Activated CD4-positive, alpha-beta memory T cell treated with anti-CD3 and anti-CD28 coated beads, Interleukin-2, amount 10 ng/mL, durations not matched to agents 7 days and 5 days (primary cell): Measurements from ENCODE around the gene FAM118B. TPM values are rescaled to one million over a fixed set of nuclear protein-coding genes. Genes with fewer than 3 reads are reported as not detected.
A peak's percentile ranks its signal among the peaks of the same experiment; 100 is the strongest.

Experiments
- CTCF ChIA-PET: fragments of 350-600 bp; sonication (Branson Sonifier 250); formaldehyde crosslinking; loops from one replicate; lab custom pipeline; 2021; ENCODE audit warnings: antibody characterized with exemption, inconsistent platforms; lab: Charles Lee
- POLR2A ChIA-PET: fragments of 350-600 bp; sonication (Branson Sonifier 250); formaldehyde crosslinking; loops from one replicate; lab custom pipeline; 2021; ENCODE audit warnings: antibody characterized with exemption; lab: Charles Lee
- DNase-seq: peaks from one replicate; pipeline ENCODE4 v3.0.0-alpha.2; 2020
- H3K27ac Mint-ChIP-seq: one replicate; pipeline ENCODE4 v1.8.0; 2021; ENCODE audit warnings: mild to moderate bottlenecking, mixed read lengths
- H3K27me3 Mint-ChIP-seq: one replicate; pipeline ENCODE4 v1.8.0; 2021; ENCODE audit warnings: mixed read lengths
- H3K36me3 Mint-ChIP-seq: one replicate; pipeline ENCODE4 v1.8.0; 2021; ENCODE audit warnings: low read depth, mixed read lengths
- H3K4me1 Mint-ChIP-seq: one replicate; pipeline ENCODE4 v1.8.0; 2021; ENCODE audit warnings: mixed read lengths
- H3K4me3 Mint-ChIP-seq: one replicate; pipeline ENCODE4 v1.8.0; 2021; ENCODE audit warnings: mild to moderate bottlenecking, mixed read lengths
- H3K9me3 Mint-ChIP-seq: one replicate; pipeline ENCODE4 v1.8.0; 2021; ENCODE audit warnings: mixed read lengths
- total RNA-seq, 2 experiments: library from RNA; stranded (reverse); gene quantifications; one replicate each; pipeline ENCODE4 v1.2.3, GENCODE V29; 2021

Gene FAM118B
- total RNA-seq, 2 experiments from 2014 or later, result 9.0 to 9.9 TPM

GRCh38 chr11:126268361-126268707 lies 56.8 kb downstream of the FAM118B start:
- H3K9me3 Mint-ChIP-seq, result no peaks in the 10 kb centered on the region
- ChIA-PET CTCF (interaction anchor here (1.2 to 3.0 kb wide), 3 partner anchors 13 to 212 kb away, joined by 3 to 12 read pairs (median 4); partner anchors contain the start of gene FAM118B), POLR2A (interaction anchor here (0.8 to 3.2 kb wide), 12 partner anchors 10 to 676 kb away, joined by 3 to 78 read pairs (median 10); partner anchors contain the start of genes DCPS, FAM118B, HYLS1 and RPUSD4)
- H3K4me3 Mint-ChIP-seq, result peak overlapping the region; percentile 98
- H3K36me3 Mint-ChIP-seq, result peaks cover 70% of the 10 kb centered on the region
- H3K27ac Mint-ChIP-seq, result peak overlapping the region; percentile 94
- peak; percentile 21 for DNase-seq
- peaks cover 52% of the 10 kb centered on the region for H3K4me1 Mint-ChIP-seq
- no peaks in the 10 kb centered on the region for H3K27me3 Mint-ChIP-seq

DNA sequence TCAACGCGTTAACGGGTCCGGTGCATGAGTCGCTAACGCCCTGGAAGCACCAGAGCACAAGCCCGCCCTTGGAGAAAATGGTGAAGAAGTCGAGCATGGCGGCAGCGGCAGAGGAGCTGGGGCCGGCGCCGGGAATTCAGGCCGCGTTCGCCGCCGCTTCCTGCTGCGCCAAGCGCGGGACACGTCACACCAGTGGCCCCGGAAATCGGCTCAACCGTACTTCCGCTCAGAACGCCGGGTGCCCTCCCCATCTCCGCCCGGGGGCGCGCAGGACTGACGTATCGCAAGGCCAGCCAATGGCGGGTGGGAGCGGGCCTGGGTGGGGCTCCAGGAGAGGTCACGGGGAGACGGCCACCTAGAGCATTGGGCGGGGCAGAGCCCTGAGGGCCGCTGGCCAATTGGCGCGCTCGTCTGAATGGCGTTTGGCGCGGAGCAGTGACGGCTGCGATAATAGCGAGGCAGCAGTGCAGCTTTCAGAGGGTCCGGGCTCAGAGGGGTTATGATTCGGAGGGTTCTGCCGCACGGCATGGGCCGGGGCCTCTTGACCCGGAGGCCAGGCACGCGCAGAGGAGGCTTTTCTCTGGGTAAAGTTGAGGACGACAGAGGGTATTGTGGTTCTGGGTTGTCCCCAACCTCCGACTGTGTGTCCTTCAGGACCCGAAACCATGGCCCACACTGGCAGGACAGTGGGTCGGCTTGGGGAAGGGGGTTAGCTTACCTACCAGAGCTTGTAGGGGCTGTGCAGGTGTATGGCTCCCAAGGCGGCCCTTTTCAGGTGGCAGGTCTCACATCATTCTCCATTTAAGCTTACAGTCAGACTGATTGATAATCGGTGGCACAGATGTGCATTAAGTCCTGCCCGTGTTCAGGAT lies 57.4 kb downstream of the FAM118B start, which contains the start of the genes FOXRED1 and SRPRA:
FOXRED1 (plus strand) TSS at position 447 of the 872 bp plus-strand sequence; CDS start at position 500, 53 bp downstream.
SRPRA (minus strand) TSS at position 188 of the 872 bp plus-strand sequence; CDS start at position 97, 91 bp downstream.
- H3K36me3 Mint-ChIP-seq, result peaks cover 68% of the 10 kb centered on the region
- peak; percentile 100 for DNase-seq
- no peaks in the 10 kb centered on the region for H3K27me3 Mint-ChIP-seq
- peak within 1 kb of the TSS; percentile 98 for H3K4me3 Mint-ChIP-seq
- POLR2A ChIA-PET, result interaction anchor here (0.8 to 3.2 kb wide), 14 partner anchors 10 to 676 kb away, joined by 3 to 78 read pairs (median 7); partner anchors contain the start of genes DCPS, FAM118B, HYLS1 and RPUSD4
- CTCF ChIA-PET, result interaction anchor here (1.2 to 3.0 kb wide), 3 partner anchors 12 to 212 kb away, joined by 3 to 12 read pairs (median 4); partner anchors contain the start of gene FAM118B
- peak within 1 kb of the TSS; percentile 94 for H3K27ac Mint-ChIP-seq
- H3K9me3 Mint-ChIP-seq, result no peaks in the 10 kb centered on the region
- H3K4me1 Mint-ChIP-seq, result peaks cover 52% of the 10 kb centered on the region

DNA sequence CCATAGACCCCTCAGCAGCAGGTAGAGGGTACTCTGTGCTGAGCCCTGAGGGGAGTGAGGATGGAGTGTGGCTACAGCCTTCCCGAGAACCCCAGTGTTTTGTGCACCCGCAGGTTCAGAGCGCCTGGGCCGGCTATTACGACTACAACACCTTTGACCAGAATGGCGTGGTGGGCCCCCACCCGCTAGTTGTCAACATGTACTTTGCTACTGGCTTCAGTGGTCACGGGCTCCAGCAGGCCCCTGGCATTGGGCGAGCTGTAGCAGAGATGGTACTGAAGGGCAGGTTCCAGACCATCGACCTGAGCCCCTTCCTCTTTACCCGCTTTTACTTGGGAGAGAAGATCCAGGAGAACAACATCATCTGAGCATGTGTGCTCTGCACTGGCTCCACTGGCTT lies 65.7 kb downstream of the FAM118B start:
- no peak overlapping the region for H3K4me3 Mint-ChIP-seq
- ChIA-PET CTCF (no interaction called here), POLR2A (no interaction called here)
- no peak for DNase-seq
- no peak overlapping the region for H3K27ac Mint-ChIP-seq
- peaks cover 32% of the 10 kb centered on the region for H3K4me1 Mint-ChIP-seq
- no peaks in the 10 kb centered on the region for H3K9me3 Mint-ChIP-seq
- H3K27me3 Mint-ChIP-seq, result no peaks in the 10 kb centered on the region
- H3K36me3 Mint-ChIP-seq, result peaks cover 44% of the 10 kb centered on the region

DNA sequence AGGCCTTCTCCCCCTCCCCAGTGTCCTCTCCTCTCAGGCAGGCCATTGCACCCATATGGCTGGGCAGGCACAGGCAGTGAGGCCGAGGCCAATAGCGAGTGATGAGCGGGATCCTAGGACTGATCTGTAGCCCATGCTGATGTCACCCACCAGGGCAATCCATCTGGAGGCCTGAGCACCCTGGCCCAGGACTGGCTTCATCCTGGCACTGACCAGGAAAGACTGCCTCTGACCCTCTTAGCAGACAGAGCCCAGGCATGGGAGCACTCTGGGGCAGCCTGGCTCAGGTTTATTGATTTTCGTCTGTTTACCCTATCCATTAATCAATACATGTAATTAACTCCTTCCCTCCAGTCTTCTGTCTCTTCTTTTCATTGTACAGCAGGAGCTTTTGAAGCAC lies 66.2 kb downstream of the FAM118B start:
- H3K4me3 Mint-ChIP-seq, result no peak overlapping the region
- ChIA-PET POLR2A (interaction anchor here (1.4 kb wide), 1 partner anchor 9 kb away, joined by 5 read pairs; the partner anchor contains the start of genes FOXRED1 and SRPRA), CTCF (no interaction called here)
- H3K4me1 Mint-ChIP-seq, result peaks cover 32% of the 10 kb centered on the region
- no peak overlapping the region for H3K27ac Mint-ChIP-seq
- H3K36me3 Mint-ChIP-seq, result peaks cover 41% of the 10 kb centered on the region
- no peaks in the 10 kb centered on the region for H3K9me3 Mint-ChIP-seq
- H3K27me3 Mint-ChIP-seq, result no peaks in the 10 kb centered on the region
- no peak for DNase-seq

GRCh38 chr11:126279191-126279590 lies 67.6 kb downstream of the FAM118B start:
- H3K27ac Mint-ChIP-seq, result peak overlapping the region; percentile 9
- peaks cover 40% of the 10 kb centered on the region for H3K4me1 Mint-ChIP-seq
- peaks cover 36% of the 10 kb centered on the region for H3K36me3 Mint-ChIP-seq
- no peaks in the 10 kb centered on the region for H3K9me3 Mint-ChIP-seq
- DNase-seq, result no peak
- CTCF ChIA-PET, result no interaction called here
- no peak overlapping the region for H3K4me3 Mint-ChIP-seq
- POLR2A ChIA-PET, result interaction anchor here (1.4 kb wide), 1 partner anchor 11 kb away, joined by 5 read pairs; the partner anchor contains the start of genes FOXRED1 and SRPRA
- H3K27me3 Mint-ChIP-seq, result no peaks in the 10 kb centered on the region

DNA sequence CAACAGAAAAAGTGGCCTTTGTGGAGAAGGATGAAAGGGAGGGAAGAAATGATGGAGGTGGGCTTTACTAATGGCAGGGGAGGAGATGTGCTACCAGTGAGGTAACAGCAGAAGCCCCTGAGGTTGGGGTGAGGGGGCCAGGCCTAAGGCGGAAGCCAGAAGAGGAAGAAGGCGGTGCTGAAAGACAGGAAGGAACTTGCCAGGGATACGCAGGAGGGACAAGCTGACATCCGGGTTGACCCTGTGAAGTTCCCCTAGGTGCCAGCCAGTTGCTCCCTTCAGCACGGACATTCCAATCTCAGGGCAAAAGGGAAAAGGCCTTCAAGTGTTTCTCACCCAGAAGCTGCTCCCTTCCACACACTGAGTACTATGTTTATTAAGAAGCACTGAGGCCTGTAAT lies 69.0 kb downstream of the FAM118B start:
- peaks cover 51% of the 10 kb centered on the region for H3K4me1 Mint-ChIP-seq
- CTCF ChIA-PET, result interaction anchor here (0.7 to 2.4 kb wide), 3 partner anchors 12 to 31 kb away, joined by 3 to 12 read pairs (median 4); partner anchors contain the start of genes FOXRED1 and SRPRA
- H3K27ac Mint-ChIP-seq, result peak overlapping the region; percentile 62

DNA sequence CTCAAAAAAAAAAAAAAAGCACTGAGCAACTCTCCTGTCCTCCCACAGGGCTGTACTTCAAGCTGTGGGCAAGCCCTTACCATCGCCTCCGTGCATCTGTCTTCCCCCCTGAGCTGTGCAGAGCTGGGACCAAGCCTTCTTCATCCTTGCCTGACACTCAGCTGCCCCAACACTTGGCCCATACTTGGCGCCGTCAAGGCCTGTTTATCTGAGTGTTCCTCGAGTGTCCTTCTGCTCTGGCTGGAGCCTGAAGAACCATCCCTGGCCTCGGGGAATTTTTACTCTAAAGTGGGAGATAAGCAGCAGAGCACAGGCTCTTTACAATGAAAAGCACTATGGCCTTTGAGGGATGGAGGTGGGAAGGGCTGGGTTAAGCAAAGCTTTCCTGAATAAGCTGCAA lies 69.7 kb downstream of the FAM118B start:
- H3K27ac Mint-ChIP-seq, result no peak overlapping the region
- peak overlapping the region; percentile 100 for H3K4me3 Mint-ChIP-seq
- peaks cover 52% of the 10 kb centered on the region for H3K4me1 Mint-ChIP-seq
- no peaks in the 10 kb centered on the region for H3K27me3 Mint-ChIP-seq
- DNase-seq, result no peak
- peaks cover 20% of the 10 kb centered on the region for H3K36me3 Mint-ChIP-seq
- ChIA-PET CTCF (interaction anchor here (0.6 to 2.4 kb wide), 6 partner anchors 13 to 30 kb away, joined by 3 to 12 read pairs (median 3); partner anchors contain the start of genes FOXRED1 and SRPRA), POLR2A (interaction anchor here (0.5 to 5.0 kb wide), 6 partner anchors 13 to 74 kb away, joined by 3 to 78 read pairs (median 14); partner anchors contain the start of genes DCPS, FAM118B, FOXRED1 and RPUSD4)
- no peaks in the 10 kb centered on the region for H3K9me3 Mint-ChIP-seq

More for the DNA sequence above, 69.0 kb downstream of the FAM118B start:
- DNase-seq, result no peak
- Mint-ChIP-seq H3K27me3 (no peaks in the 10 kb centered on the region), H3K4me3 (no peak overlapping the region), H3K36me3 (peaks cover 25% of the 10 kb centered on the region), H3K9me3 (no peaks in the 10 kb centered on the region)
- POLR2A ChIA-PET, result interaction anchor here (0.8 to 5.0 kb wide), 5 partner anchors 12 to 74 kb away, joined by 3 to 78 read pairs (median 14); partner anchors contain the start of genes FAM118B, FOXRED1, RPUSD4 and SRPRA

DNA sequence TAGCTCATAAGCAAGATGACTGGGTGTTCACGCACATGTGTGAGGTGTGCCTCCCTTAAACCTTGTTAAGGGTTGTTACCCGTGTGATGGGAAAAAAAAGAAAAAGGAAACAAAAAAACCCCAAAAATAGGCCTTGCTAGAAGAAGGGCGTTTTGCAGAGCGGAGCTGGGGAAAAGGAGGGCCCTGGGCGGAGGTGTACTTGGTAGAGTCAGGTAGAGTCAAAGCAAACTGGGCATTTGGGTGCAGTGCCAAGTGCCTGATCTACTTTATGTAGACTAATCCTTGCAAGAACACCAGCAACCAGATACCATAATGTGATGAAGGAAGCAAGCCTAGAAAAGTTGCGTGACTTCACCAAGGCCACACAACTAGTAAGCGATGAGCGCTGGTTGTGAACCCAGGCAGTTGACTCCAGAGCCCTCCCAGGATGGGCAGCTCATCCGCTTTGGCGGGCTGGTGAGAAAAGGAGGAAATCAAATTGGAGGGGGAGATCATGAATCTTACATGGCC lies 70.1 kb downstream of the FAM118B start:
- Mint-ChIP-seq H3K36me3 (peaks cover 21% of the 10 kb centered on the region), H3K27ac (peak overlapping the region; percentile 88), H3K27me3 (no peaks in the 10 kb centered on the region), H3K9me3 (no peaks in the 10 kb centered on the region), H3K4me3 (peak overlapping the region; percentile 100), H3K4me1 (peaks cover 52% of the 10 kb centered on the region)
- ChIA-PET POLR2A (interaction anchor here (0.5 to 5.0 kb wide), 9 partner anchors 13 to 73 kb away, joined by 3 to 78 read pairs (median 5); partner anchors contain the start of genes DCPS, FAM118B, FOXRED1 and RPUSD4), CTCF (interaction anchor here (0.6 to 2.4 kb wide), 4 partner anchors 13 to 30 kb away, joined by 3 to 12 read pairs (median 3); partner anchors contain the start of genes FOXRED1 and SRPRA)
- no peak for DNase-seq

DNA sequence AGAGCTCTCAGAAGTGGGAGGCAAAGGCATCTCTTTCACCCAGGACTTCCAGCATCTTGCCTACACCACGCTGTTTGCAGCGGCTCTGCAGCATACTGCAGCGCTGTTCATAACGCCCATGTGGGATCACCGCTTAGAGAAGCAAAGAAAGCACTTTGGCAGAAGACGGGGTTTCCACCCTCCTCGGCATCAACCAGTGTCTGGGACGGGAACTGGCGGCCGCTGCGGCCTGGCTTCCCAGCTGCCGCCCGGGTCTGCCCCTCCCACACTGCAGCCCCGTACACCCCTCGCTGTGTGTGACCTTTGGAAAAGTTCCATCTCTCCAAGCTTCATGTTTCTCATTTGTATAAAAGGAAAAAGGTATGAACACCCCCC lies 70.8 kb downstream of the FAM118B start:
- POLR2A ChIA-PET, result interaction anchor here (0.6 to 5.0 kb wide), 13 partner anchors 10 to 72 kb away, joined by 3 to 78 read pairs (median 4); partner anchors contain the start of genes DCPS, FAM118B, FOXRED1 and RPUSD4

GRCh38 chr11:126282736-126283591 lies 71.4 kb downstream of the FAM118B start, which contains the start of gene TIRAP:
Gene TIRAP (plus strand): TSS chr11:126283093. CDS start chr11:126290895, 7,802 bp downstream.
- Mint-ChIP-seq H3K36me3 (peaks cover 21% of the 10 kb centered on the region), H3K27ac (peak within 1 kb of the TSS; percentile 99), H3K27me3 (no peaks in the 10 kb centered on the region), H3K4me3 (peak within 1 kb of the TSS; percentile 100), H3K4me1 (peaks cover 54% of the 10 kb centered on the region), H3K9me3 (no peaks in the 10 kb centered on the region)
- POLR2A ChIA-PET, result interaction anchor here (0.6 to 5.0 kb wide), 21 partner anchors 10 to 395 kb away, joined by 3 to 78 read pairs (median 5); partner anchors contain the start of genes DCPS, FAM118B, FOXRED1 and RPUSD4
- CTCF ChIA-PET, result interaction anchor here (0.7 to 1.6 kb wide), 5 partner anchors 16 to 402 kb away, joined by 3 to 5 read pairs (median 3); partner anchors contain the start of gene HYLS1
- DNase-seq, result peak; percentile 70

More for the DNA sequence above, 70.8 kb downstream of the FAM118B start:
- H3K4me1 Mint-ChIP-seq, result peaks cover 54% of the 10 kb centered on the region
- no peaks in the 10 kb centered on the region for H3K9me3 Mint-ChIP-seq
- H3K27ac Mint-ChIP-seq, result peak overlapping the region; percentile 88
- peak overlapping the region; percentile 100 for H3K4me3 Mint-ChIP-seq
- H3K27me3 Mint-ChIP-seq, result no peaks in the 10 kb centered on the region
- peaks cover 25% of the 10 kb centered on the region for H3K36me3 Mint-ChIP-seq
- CTCF ChIA-PET, result interaction anchor here (1.6 to 2.4 kb wide), 2 partner anchors 14 to 29 kb away, joined by 3 to 12 read pairs; partner anchors contain the start of genes FOXRED1 and SRPRA
- DNase-seq, result peak; percentile 43

DNA sequence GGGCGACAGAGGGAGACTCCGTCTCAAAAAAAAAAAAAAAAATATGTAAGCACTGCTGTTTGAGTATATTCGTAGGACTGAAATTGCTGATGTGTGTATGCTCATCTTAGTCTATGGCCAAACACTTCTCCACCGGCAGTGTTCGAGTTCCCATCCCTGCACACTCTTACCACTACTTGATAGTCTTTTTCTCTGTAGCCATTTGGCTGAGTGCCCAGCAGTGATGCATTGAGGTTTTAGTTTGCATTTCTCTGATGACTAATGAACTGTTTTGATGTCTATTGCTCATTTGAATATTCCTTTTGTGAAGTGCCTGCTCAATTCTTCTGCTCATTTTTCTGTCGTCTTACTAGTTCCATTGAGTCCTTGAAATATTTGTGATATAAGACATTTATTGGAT lies 73.2 kb downstream of the FAM118B start:
- ChIA-PET CTCF (no interaction called here), POLR2A (interaction anchor here (1.2 to 2.1 kb wide), 2 partner anchors 15 to 20 kb away, joined by 4 to 19 read pairs; partner anchors contain the start of gene DCPS)
- DNase-seq, result peak; percentile 80
- Mint-ChIP-seq H3K27me3 (no peaks in the 10 kb centered on the region), H3K36me3 (peaks cover 21% of the 10 kb centered on the region), H3K4me3 (peak overlapping the region; percentile 69), H3K4me1 (peaks cover 48% of the 10 kb centered on the region), H3K27ac (peak overlapping the region; percentile 73), H3K9me3 (no peaks in the 10 kb centered on the region)
